Activated T-cell treated with anti-CD3 and anti-CD28 coated beads, Interleukin-2, amount 50 U/mL, for 48 hours (primary cell): Measurements from ENCODE around the gene MCCD1.

Experiments used
- DNase-seq, 2 experiments: peaks; one replicate each; pipeline ENCODE4 v3.0.0-alpha.2; 2020

The MCCD1 gene

GRCh38 chr6:31543639-31544038, 14.9 kb downstream of the MCCD1 start:
- no peak for DNase-seq

DNA sequence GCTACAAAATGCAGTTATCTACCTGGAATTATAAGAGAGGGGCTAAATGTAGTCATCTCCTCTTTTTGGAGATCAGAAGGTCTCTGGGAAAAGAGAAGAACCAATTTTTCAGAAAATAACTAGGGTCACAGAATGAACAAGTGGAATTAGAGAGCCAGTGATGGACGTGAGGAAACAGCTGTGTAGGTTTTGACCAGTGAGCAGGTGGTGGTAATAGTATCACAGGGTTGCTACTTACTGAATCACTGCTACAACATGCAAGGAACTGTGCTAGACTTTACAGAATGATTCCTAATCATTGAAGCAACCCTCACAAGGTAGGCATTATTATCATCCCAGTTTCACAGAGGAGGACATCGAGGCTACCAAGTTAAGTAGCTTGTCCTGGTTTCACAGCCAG, 15.9 kb downstream of the MCCD1 start:
- no peak for DNase-seq

DNA sequence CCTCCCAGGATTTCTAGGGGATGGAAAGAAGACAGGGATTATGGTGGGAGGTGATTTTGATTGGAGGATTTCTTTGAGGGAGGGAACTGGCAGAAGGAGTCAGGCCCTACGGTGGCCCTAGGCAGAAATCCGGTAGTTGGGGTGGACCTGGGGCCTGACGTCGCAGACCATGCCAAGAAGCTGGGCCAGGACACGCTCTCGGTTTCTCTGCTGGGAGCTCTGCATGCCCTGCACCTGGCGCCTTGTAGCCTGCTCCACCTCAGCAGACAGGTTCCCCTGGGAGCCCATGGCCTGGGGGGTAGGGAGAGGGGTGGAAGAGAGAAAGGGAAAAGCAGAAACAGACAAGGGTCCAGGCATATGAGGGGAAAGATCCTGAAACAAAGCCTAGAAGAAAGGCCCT, 16.5 kb downstream of the MCCD1 start:
- DNase-seq = no peak

GRCh38 chr6:31546339-31546957, 17.7 kb downstream of the MCCD1 start, which contains the start of gene ATP6V1G2:
Gene ATP6V1G2, minus strand, starts transcription at chr6:31546608. Its CDS starts 49 bp downstream, at chr6:31546559.
- peak; percentile 96 to 97 for DNase-seq

DNA sequence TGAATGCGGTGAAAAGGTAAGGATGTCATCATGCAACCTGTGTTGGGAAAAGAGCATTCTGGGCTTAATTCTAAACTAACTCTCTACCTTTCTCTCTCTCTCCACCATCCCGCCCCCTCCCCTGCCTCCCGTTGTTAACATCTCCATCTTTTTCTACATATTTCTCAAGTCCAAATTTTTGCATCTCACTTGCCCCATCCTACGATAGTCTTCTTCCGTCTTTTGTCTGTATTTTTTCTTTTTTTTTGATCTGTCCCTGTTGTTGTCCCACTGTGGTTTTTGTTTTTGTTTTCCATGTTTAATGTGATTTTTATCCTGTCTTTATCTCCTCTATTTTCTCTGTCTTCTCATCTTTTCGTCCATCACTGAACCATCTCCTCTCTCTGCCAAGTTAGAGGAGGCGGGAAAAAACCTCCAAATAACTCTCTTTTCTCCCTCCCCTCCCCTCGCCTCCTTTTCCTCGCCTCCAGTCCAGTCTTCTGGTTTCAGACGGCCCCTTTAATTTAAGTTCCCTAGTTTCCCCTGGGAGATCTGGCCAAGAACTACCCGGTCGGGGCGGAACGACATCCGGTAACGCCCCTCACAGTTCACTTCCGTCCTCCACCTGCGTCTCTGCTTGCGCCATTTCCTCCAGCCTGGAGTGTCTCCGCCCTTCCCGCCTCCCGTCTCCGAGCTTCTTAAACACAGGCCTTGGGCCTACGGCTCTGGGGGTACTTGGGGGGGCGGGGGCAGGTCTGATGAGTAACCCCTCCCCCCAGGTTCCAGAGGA, 18.4 kb downstream of the MCCD1 start, which contains the start of gene NFKBIL1:
Gene NFKBIL1 (plus strand): TSS at position 651 of the 769 bp plus-strand sequence. CDS start 87 bp downstream, at position 738.
- peak; percentile 93 to 95 for DNase-seq

GRCh38 chr6:31547727-31548543, 19.2 kb downstream of the MCCD1 start:
- no peak for DNase-seq

- no peak for DNase-seq
Observed at GRCh38 chr6:31548544-31548873, 19.7 kb downstream of the MCCD1 start.

DNA sequence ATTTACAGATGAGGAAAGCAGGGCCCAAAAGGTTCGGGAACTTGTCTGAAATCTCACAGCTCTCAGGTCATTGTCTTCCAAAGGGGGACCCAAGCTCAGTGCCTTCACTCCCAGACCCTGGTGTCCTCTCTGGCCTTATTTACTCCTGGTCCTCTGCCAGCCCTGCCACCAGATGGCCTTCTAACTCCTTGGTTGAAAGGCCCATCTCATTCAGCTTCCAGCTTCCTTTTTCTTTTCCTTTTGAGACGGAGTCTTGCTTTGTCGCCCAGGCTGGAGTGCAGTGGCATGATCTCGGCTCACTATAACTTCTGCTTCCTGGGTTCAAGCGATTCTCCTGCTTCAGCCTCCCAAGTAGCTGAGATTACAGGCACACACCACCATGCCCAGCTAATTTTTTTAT, 22.6 kb downstream of the MCCD1 start:
- peak; percentile 76 to 77 for DNase-seq

DNA sequence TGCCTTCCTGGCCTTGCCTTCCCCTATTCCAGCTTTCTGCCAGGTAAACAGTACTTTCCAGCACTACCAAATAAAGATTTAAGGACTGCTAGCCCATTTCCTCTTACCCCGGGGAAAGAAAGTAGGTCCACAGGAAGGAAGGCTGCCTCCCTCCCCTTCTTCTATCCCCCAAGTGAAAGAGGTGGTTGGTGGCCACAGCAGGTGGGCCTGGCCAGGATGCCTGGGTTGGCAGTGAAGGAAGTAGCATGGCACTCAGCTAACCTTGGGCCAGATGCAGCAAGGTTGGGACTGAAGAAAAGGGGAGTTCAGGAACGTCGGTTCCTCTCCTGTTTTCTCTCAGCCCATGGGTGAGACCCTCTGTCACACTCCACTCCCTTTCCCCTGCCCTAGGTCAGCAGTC, 27.5 kb downstream of the MCCD1 start:
- no peak for DNase-seq

GRCh38 chr6:31557443-31558317, 28.9 kb downstream of the MCCD1 start:
- no peak for DNase-seq

DNA sequence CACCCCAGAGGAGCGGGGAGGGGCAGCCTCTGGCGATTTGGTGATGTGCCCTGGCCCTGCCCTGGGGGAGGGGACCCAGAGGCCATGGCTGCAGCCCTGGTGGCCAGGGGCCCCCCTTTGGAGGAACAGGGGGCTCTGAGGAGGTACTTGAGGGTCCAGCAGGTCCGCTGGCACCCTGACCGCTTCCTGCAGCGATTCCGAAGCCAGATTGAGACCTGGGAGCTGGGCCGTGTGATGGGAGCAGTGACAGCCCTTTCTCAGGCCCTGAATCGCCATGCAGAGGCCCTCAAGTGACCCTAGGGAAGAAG, 29.5 kb downstream of the MCCD1 start:
- DNase-seq = no peak

DNA sequence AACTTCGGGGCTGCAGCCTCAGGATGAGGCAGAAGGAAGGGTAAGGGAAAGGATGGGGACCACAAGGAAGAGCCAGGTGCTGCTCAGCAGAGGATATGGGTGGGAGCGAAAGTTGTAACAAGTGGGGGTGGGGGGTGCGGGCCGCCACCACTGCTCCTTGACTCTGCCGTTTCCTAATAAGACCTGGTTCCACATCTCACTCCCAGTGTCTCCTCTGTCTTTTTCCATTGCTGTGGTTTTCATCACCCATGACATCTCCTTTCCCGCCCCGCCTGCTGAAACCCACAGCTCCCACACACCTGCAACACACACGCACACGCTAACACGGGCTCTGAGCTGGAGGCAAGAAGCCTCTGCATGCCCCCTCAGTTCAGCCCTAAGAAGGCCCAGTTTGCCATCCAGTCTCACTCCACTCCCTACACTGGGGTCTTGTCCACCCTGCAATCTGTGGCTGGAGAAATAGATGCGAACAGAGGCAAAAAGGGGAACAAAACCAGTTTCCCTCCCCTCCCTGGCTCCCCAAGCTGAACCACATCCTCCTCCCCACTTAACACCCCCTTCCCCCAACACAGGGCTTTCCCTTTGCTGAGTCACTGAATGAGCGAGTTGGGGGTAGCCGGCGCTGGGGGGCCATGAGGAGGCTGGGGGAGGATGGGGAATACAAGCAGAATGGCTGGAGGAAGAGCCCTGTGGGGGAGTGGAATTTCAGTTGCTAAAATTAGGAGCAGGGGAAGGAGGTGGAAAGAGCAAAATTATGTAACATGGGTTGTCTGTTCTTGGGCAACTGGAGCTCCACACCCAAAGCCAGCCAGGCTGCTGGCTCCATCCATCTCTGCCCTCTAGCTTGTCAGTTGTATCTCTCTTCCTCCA, 30.1 kb downstream of the MCCD1 start:
- peak; percentile 84 to 85 for DNase-seq

GRCh38 chr6:31559606-31559957, 30.8 kb downstream of the MCCD1 start:
- no peak for DNase-seq

- peak; percentile 78 for DNase-seq
Observed at GRCh38 chr6:31559958-31560696, 31.4 kb downstream of the MCCD1 start.

DNA sequence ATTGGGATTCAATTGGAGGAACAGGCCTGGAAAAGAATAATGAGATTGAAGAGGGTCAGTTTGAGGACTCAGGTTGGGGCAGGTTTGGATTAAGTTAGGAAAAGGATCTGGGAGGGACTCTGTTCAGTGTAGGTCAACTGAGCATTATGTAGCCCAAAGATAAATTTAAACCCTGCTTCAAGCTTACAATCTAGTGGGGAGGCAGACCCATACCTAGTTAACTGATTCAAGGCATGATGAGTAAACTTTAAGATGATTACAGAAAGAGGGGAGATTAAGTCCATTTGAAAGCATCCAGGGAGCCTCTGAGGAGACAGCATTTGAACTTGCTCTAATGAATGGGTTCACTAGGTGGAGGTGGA, 31.9 kb downstream of the MCCD1 start:
- DNase-seq = no peak

- DNase-seq = peak in 1 of 2 experiments; percentile 50
Observed at GRCh38 chr6:31567531-31568370, 39.0 kb downstream of the MCCD1 start.

GRCh38 chr6:31568537-31568961, 39.8 kb downstream of the MCCD1 start:
- DNase-seq = peak; percentile 72 to 78

- DNase-seq = no peak
Observed at GRCh38 chr6:31569861-31570536, 41.2 kb downstream of the MCCD1 start.
